GM06990 (cell line): ENCODE results near the gene NCAM1.

ENCODE experiments used
- DNase-seq: peaks from one replicate; pipeline ENCODE4 v3.0.0-alpha.2; 2011; ENCODE audit not compliant: insufficient read length; ENCODE audit errors: extremely low read depth
- H3K27me3 ChIP-seq: replicated peaks from 2 replicates; pipeline ENCODE4 v1.6.0; 2011; ENCODE audit warnings: low read length; ENCODE audit not compliant: control insufficient read depth, insufficient read depth
- H3K36me3 ChIP-seq: 2 replicates; pipeline ENCODE4 v1.5.1; 2011; ENCODE audit warnings: low read length; ENCODE audit not compliant: control insufficient read depth, insufficient read depth
- H3K4me3 ChIP-seq: replicated peaks from 2 replicates; pipeline ENCODE4 v1.5.1; 2011; ENCODE audit warnings: low read depth, mild to moderate bottlenecking, control low read depth, low read length
- CTCF ChIP-seq: IDR thresholded peaks from 2 replicates; pipeline ENCODE4 v1.5.1; 2011; ENCODE audit warnings: low read length, control low read depth, mild to moderate bottlenecking, inconsistent platforms; ENCODE audit not compliant: insufficient read depth, poor library complexity, severe bottlenecking

Gene NCAM1

GRCh38 chr11:113249491-113249763, 288.2 kb downstream of the NCAM1 start:
- H3K27me3 ChIP-seq: no peaks in the 10 kb centered on the region; the same call in 1 of the 2 replicates
- DNase-seq: no peak

GRCh38 chr11:113249786-113250185, 288.6 kb downstream of the NCAM1 start:
- Histone ChIP-seq H3K36me3 (no peaks in the 10 kb centered on the region), H3K27me3 (no peaks in the 10 kb centered on the region; the same call in 1 of the 2 replicates), H3K4me3 (no peak overlapping the region)
- TF ChIP-seq CTCF: no peak
- DNase-seq: no peak

More at GRCh38 chr11:113249491-113249763, 288.2 kb downstream of the NCAM1 start:
- H3K4me3 ChIP-seq: no peak overlapping the region
- TF ChIP-seq CTCF: no peak
- H3K36me3 ChIP-seq: no peaks in the 10 kb centered on the region

GRCh38 chr11:113251281-113251680, 290.1 kb downstream of the NCAM1 start:
- Histone ChIP-seq H3K36me3 (no peaks in the 10 kb centered on the region), H3K27me3 (no peaks in the 10 kb centered on the region; the same call in 1 of the 2 replicates), H3K4me3 (no peak overlapping the region)
- TF ChIP-seq CTCF: no peak
- no peak for DNase-seq

GRCh38 chr11:113253406-113253805, 292.2 kb downstream of the NCAM1 start:
- H3K4me3 ChIP-seq: no peak overlapping the region
- H3K27me3 ChIP-seq: no peaks in the 10 kb centered on the region
- H3K36me3 ChIP-seq: no peaks in the 10 kb centered on the region
- DNase-seq: no peak
- no peak for TF ChIP-seq CTCF

GRCh38 chr11:113255096-113255495, 293.9 kb downstream of the NCAM1 start:
- TF ChIP-seq CTCF: no peak
- no peak for DNase-seq

GRCh38 chr11:113255741-113256140, 294.5 kb downstream of the NCAM1 start:
- Histone ChIP-seq H3K4me3 (no peak overlapping the region), H3K27me3 (no peaks in the 10 kb centered on the region), H3K36me3 (no peaks in the 10 kb centered on the region)
- TF ChIP-seq CTCF: no peak
- DNase-seq: no peak

More at GRCh38 chr11:113255096-113255495, 293.9 kb downstream of the NCAM1 start:
- no peaks in the 10 kb centered on the region for H3K36me3 ChIP-seq
- H3K4me3 ChIP-seq: no peak overlapping the region
- H3K27me3 ChIP-seq: no peaks in the 10 kb centered on the region
